RPMI7951 (cell line): Measurements from ENCODE around the gene ADARB2. TPM values are rescaled to one million over a fixed set of nuclear protein-coding genes. Genes with fewer than 3 reads are reported as not detected.

Experiments used
- DNase-seq: peaks from one replicate; pipeline ENCODE4 v3.0.0-alpha.2; 2012; ENCODE audit warnings: low read depth
- total RNA-seq: library from RNA; depleted of rRNA; stranded (reverse); fragments of >200 nt; shearing (Covaris generic); gene quantifications from 2 replicates; pipeline ENCODE4 v1.2.3, GENCODE V29; 2014

Gene ADARB2
- total RNA-seq, 1 experiment from 2014 or later: not detected

DNA sequence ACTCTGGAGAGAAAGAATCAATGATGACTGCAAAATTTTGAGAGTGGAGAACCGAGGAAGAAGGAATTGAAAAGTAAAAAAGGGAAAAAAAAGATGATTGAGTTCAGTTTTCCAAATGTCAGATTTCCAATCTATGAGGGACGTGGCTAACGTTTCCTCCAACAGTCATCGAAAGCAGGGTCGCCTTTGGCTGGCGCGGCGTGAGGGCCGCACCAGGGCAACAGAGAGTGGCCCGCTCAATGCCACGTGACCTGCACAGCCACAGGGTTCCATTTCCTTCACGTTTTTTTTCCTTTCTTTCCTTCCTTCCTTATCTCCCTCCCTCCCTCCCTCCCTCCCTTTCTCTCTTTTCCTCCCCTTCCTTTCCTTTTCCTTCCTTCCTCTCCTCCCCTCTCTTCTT is 579.3 kb downstream of the ADARB2 start:
- DNase-seq: no peak

DNA sequence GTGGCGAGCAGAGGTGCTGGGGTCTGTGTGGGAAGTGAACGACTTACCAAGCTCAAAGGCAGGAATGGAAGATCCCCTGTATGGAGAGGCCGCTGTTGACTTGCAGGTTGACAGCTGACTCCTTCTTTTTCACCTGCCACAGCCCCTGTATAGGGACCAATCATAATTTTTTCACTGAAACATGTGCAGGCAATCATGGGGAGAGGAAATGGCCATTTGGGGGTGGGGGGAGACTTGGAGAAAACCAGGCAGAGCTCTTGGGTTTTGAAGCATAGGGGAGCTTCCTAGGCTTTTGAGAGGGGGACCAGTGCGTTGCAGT is 579.8 kb downstream of the ADARB2 start:
- DNase-seq: no peak

DNA sequence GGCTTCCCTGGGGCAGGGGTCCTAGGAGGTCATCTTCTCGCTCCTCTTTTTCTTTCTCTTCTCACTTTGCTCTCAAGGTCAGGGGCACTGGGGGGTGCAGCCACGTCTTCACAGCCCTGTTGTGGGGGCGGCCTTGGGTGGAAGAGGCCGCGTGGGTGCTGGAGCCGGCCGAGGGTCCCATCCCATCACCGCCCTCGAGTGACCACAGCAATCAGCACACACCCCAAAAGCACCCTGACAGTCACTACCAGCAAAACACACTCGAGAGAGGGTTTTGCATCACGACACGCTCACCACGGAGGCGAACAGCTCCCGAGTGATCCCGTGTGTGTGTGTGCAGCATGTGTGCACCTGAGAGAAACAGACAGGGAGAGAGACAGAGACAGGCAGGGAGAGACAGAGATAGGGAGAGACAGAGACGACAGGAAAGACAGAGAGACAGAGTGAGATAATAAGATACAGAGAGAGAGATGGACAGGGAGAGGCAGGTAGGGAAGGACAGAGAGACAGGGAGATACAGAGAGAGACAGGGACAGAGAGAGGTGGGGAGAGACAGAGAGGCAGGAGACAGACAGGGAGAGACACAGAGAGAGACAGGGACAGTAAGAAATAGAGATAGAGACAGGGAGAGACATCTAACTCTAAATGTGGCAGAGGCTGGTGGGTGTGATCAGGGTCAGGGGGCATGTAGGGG is 580.3 kb downstream of the ADARB2 start:
- DNase-seq: no peak

DNA sequence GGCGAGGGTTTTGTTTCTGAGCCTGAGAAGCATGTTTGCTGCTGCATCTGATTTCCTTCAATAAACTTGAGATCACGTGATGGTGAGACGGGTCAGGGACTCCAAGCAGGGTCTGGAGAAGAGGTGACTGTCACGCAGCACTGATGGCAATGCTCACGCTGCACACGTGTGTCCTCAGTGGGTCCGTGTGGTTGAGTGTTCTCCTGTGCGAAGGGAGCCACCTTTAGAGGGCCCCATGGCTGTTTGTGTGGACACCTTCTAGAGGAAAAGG is 580.8 kb downstream of the ADARB2 start:
- no peak for DNase-seq

DNA sequence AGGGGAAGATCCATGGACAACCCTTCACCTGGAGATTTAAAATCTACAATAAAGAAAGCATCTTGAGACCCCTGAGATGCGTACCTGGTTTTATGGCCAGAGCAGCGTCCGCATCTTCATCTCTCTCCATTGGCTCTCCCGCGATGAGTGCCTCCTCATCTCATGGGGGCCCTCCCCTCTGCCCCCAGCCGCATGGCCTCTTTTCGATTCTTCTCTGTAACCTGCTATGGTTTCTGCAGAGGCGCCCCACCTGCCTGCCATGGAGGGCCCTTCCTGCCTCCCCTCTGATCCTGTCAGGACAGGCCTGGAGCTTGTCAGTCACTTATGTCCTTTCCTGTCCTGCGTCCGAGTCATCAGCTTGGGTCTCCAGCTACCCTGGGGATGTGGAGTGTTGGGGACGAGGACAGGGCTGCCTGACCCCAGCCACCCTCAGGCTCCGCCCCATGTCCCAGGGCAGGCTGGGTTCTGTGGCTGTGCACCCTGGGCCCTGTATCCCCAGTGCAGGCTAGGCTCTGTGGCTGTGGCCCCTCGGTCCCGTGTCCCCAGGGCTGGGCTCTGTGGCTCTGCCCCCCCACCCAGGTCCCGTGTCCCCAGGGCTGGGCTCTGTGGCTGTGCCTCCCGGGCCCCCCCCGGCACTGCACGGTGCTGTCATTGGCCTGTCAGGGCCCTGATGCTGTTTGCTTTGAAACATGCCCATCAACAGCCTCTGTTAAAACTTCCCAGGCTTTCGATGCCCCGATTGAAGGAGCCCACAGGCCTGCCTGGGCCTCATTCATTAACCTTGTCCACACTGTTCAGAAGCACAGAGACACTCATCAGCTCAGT is 581.3 kb downstream of the ADARB2 start:
- DNase-seq: no peak

DNA sequence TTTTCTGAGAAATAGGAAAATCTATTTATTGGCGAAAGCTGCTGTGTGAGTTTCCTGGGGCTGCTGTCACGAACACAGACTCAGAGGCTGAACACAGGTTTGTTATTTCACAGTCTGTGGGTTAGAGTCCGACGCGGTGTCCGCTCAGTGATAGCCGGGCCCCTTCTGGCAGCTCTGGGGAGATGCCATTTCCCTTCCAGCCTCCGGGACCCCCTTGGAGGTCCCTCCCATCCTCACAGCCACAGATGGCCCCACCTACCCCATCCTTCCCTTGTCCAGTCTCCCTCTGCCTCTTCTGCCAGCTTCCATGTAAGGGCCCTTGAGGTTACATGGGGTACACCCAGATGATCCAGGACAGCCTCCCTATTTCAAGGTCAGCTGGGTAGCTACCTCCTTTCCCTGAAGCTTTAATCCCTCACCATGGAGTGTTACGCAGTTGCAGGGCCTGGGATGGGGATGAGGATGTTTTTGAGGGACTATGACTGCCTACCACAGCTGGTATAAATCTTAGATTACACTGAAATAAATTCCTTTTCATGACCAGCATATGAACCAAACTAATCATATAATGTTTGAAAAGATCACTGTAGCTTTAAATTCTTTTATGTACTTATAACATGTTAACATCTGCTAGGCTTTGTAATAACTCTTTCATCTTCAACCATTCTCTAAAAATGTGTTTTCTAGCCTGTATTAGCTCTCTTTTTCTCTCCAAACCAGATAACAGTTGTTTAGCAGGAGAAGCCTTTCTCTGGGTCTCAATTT is 582.6 kb downstream of the ADARB2 start:
- DNase-seq: no peak

DNA sequence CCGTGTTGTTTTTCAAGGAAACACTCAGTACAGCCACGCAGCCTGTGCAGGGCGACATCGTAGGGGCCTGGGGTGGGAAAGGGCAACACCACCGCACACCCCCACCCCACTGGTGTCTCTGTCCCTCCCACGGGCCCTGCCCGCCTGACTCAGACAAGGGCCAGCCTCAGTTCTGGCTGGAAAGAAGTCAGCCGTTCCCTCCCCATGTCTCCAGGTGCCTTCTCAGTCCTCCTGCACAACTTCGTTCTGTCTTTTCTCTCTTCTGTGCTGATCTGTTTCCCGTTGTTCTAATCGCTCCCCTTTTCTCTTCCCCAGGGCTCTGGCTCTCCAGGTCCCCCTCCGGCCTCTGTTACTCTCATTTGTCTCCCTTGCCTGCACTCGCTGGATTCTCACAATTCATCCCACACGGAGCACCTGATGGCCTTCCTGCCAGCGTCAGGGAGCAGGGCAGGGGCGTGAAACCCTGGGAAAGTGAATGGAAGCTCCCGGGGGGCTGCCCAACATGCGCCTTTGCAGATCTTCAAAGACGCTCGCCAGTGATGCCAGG is 583.4 kb downstream of the ADARB2 start:
- no peak for DNase-seq

DNA sequence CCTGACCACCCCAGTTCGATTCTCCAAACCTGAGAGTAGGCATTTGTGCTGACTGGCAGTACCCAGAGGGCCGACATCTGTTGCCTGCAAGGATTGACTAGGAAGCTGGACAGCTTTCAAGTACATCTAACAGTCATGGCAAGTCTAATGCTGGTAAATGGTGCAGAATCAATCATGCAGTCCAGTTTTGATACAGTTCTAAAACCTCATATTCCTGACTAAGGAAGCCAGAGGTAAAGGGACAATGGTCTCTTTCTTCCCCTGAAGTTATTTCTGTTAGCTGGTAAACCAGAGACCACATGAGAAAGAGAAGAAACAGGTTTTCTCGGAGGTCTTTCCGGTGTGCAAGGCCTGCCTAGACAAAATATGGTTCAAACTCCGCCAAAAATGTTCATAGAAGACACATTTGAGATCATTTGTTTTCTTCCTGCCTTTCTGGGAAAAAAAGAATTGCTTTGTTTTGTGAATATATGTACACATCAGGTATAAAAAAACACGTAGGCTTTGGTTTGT is 584.0 kb downstream of the ADARB2 start:
- no peak for DNase-seq

DNA sequence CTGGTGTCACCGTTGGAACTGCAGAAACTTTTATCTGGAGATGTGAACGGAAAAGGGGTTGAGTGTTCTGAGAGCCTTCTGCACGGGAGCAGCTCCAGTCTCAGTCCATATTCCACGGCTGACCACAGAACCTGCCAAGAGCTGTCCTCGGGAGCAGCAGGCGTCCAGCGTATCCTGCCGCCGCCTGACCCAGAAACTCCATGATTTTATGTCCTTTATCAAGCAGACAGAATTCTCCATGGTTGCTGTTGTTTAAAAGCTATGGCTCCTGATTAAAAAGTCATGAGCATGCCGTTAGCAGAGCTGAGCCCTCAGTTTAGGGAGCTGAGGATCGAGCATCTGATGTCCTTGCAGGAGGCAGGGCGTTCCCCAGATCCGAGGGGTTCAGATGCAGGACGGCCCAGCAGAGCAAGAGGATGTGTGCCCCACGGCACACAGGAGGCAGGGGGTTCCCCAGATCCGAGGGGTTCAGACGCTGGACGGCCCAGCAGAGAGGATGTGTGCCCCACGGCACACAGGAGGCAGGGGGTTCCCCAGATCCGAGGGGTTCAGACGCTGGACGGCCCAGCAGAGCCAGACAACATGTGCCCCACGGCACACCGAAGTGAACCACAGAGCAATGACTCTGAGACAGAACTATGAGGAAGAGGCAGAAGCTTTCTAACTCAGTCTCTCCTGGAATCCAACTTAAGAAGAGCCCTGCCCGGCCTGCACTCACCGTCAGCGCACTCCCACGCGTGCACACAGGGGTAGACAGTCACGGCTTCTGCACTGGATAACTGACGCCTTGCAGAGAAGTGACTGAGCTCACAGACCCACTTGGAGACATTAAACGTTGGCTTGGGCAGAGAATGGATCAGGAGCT is 584.7 kb downstream of the ADARB2 start:
- no peak for DNase-seq

DNA sequence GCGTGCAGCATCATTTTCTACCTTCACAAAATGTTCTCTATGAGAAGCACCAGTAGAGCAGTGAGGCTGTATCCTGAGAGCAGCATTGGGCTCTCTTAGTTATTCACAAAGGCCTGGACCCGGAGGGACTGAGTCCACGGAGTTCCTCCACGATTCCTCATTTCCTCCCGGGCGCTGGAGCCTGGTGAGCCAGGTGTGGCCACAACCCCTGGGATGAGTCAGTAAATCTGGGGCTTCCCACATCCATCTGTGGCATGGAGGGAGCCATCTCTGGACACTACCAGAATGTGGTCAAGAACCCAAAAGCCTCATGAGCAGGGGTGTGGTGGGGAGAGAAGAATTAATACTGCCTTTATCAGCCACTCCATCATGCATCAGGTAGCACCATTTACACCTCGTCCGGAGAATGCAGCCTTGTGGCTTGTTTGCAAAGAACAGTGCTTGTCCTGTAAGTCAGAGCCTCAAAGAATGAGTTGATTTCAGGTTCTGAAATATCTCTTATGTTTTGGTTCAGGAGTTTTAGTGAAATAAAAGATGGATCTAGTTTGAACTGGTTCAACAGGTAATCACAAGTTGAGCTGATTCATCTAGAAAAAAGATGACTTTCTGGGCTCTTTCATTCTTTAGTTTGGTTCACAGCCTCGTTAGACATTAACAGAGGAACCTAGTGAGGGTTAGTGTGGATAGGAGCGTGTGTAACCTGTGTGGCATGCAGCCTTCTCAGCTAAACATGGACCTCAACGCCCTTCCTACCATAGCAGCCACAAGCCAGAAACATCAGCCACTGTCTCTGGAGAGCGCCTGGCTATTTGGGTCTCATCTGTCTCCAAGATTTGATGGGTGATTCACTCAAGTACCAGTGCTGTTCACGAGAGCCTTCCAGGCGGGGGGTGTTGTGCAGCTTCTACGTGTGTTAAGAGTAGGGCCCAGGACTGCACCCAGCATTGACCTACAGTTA is 586.0 kb downstream of the ADARB2 start:
- DNase-seq: peak; percentile 57

DNA sequence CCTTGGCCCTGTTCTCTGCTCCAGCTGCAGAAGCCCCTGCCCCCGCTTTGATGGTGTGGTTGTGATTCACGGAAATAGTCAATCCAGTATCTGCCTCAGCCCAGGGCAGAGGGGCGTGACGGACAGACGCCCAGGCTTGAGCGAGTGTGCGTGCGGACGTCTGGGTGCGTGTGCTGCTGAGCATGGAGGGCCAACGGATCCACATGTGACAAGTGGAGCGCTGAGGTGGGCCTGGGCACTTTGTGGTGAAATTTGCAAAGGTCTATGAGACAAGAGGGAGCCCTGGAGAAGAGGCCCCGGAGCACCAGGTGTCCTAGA is 586.7 kb downstream of the ADARB2 start:
- no peak for DNase-seq

DNA sequence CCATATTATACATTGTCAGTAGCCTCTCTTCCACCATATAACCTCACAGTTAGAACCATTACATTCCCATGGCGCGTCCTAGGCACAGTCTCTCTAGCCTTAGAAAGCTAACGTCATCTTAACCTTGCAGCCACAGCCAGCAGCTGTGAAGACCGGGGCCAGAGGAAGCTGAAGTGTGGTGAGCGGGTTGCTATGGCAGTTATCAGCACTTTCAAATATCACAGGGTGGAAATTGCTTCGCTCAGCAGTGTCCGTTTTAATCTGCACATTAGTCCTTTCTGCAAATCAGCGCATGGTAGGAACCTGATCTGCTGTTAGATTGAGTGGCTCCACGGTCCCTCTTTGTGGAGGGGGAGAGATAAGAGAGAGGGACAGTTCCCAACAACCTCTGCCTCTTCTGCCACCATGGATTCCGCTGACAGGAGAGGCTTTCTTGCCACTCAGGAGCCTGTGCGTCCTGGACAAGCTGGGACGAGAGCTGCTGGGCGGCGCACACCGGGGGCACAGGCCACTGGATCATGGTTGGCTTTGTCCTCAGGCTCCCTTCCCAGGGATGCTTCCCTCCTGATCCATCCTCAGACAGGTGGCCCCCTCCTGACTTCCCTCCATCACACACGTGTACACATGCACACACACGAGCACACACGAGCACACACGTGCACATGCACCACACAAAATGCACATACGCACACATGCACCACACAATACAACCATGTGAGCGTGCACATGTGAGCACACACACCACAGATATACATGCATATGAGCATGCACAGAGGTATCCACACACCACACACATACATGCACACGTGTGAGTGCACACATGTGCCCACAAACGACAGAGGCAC is 587.3 kb downstream of the ADARB2 start:
- no peak for DNase-seq

DNA sequence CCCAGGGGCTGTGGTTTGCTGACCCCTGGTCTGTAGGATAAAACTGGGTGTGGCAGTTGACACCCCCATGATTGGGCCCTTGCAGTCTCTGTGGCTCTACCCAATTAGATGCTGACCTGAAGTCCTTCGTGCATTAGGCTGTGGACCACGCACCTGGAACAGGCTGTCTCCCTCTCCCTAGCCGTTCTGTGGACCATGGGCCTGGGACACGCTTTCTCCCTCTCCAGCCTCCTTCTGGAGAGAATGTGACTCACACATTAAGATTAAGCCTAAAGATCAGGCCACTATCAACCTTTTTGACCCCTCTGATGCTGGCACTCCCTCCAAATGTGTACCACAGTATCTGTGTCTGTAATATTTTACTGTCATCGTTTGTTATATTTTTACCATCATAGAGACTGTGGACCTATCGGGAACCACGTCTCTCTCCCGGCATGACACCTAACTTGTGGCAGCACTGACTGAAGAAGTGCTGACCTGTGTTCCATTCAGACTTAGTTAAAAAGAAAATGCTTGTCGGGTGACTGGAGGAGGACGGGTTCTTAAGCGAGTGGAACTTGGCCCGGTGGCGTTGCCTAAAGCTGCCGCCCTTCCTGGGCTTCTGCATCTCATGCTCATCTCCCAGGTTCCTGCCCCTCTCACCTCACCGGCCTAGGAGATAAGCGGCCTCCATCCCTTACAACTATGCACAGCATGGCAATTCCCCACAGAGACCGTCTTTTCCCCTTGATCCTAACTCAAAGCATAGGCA is 588.3 kb downstream of the ADARB2 start:
- DNase-seq: no peak

DNA sequence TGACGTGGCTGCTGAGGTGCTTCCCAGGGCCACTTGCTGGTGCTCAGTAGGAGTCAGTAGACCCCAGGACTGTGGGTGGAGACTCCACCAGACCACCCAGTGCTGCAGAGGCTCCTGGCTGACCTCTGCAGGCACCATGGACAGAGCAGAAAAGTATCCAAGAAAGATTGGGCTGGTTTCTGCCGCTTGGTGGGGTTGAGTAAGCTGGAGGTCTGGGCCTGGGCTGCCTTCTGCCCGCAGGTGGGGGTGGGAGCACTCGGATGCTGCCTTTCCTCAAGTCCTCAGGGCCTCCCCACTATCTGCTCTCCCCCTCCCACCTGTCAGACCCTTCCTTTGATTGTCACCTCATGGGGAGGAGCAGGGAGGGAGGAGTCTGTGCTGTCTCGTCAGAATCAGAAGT is 589.5 kb downstream of the ADARB2 start:
- DNase-seq: no peak

DNA sequence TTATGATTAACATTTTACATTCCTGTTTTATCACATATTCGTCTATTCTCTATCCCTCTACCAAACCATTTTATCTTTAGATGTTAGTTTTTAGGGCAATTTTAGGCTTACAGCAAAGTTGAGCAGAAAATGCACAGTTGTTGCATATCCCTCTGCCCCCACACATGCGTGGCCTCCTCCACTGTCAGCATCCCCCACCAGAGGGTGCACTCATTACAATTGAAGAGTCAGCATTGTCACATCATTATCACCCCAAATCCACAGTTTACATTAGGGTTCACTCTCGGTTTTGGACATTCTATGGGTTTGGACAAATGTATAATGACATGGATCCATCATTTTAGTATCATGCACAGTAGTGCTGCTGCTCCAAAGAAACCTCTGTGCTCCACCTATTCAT is 594.7 kb downstream of the ADARB2 start:
- no peak for DNase-seq

DNA sequence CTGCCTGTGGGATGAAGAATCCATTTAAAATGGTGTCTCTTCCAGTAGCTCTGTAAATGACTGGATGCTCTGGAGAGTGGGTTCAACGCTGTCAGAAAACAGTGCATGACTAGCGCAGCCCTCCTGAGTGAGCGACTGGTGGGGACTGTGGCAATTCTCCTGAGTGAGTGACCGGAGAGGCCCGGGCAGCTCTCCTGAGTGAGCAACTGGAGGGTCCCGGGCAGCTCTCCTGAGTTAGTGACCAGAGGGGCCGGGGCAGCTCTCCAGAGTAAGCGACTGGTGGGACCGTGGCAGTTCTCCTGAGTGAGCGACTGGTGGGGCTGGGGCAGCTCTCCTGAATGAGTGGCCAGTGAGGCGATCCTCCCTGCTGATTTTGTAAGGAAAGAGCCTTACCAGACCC is 595.6 kb downstream of the ADARB2 start:
- DNase-seq: no peak

DNA sequence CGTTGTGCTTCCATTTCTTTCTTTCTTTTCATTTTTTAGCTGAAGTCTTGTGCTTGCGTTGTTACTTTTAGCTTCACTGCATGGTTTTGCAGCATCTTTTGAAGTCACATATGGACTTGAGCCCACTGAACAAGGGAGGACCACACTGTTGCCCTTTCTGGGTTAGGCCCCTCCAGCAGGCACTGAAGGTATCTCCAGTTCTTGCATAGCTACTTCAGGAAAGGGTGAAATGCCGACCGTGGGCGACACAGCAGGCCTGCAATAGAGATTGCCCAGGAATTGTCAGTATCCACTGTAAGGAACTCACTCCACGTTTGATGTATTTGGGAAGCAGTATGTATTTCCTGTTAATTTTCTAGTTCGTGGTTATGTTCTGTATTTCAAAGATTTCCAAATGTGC is 596.1 kb downstream of the ADARB2 start:
- DNase-seq: no peak

DNA sequence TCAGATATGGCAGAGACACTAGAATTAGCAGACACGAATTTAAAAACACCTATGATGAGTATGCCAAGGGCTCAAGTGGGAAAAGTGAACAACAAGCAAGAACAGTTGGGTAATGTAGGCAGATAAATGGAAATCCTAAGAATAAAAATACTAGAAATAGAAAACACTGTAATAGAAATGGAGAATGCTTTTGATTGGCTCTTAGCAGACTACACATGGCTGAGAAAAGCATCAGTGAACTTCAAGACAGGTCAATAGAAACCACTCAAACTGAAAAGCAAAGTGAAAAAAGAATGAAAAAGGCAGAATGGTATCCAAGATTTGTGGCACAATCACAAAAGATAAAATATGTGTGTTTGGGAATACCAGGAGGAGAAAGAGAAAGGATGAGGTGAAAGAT is 598.8 kb downstream of the ADARB2 start:
- no peak for DNase-seq
